HG03439 (cell line): ENCODE measurements around the gene CLTRN.
"Not testable (repeated sequence)": the region's sequence is repeated elsewhere in the genome, so short reads cannot be mapped to it uniquely, and the experiment has no call there.

Experiments
- ATAC-seq: cut with Tn5 transposase; IDR thresholded peaks from one replicate; pipeline ENCODE4 v1.9.1; 2021; ENCODE audit warnings: mild to moderate bottlenecking, moderate library complexity; ENCODE audit not compliant: unreplicated experiment

Gene CLTRN, protein sequence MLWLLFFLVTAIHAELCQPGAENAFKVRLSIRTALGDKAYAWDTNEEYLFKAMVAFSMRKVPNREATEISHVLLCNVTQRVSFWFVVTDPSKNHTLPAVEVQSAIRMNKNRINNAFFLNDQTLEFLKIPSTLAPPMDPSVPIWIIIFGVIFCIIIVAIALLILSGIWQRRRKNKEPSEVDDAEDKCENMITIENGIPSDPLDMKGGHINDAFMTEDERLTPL

GRCh38 chrX:15664487-15665444, at the start of gene CLTRN:
TSS of gene CLTRN (minus strand) at chrX:15664805. CDS start at chrX:15664775, 30 bp downstream.
- ATAC-seq: no peak

GRCh38 chrX:15704273-15704672, 39.7 kb upstream of the CLTRN start:
- not testable (repeated sequence) for ATAC-seq

DNA sequence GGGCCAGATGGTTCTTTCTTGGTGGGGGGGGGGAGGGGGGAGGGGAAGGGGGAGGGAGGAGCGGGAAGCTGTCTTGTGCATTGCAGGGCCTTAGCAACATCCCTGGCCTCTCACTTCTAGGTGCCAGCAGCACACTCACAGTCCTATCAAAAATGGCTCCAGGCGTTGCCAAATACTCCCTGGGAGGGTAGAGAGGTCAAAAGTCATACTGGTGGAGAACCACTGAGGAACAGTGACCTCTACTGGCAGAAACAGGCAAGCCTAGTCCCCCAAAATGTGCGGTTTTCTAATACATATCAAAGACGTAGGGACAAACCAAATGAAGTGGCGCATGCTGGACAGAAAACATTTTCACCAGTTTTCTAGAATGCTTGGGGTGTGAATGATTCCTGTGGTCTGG, 39.2 kb upstream of the CLTRN start:
- not testable (repeated sequence) for ATAC-seq

- no peak for ATAC-seq
Measured at GRCh38 chrX:15702488-15703371, 38.1 kb upstream of the CLTRN start.

DNA sequence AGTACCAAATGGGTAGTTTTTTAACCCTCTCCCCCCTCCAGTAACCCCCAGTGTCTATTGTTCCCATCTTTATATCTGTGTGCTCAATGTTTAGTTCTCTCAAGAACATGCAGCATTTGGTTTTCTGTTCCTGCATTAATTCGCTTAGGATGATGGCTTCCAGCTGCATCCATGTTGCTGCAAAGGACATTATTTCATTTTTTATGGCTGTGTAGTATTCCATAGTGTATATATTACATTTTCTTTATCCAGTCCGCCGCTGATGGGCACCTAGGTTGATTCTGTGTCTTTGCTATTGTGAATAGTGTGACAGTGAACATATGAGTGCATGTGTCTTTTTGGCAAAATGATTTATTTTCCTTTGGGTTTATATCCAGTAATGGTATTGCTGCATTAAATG, 31.9 kb upstream of the CLTRN start:
- no peak for ATAC-seq

- ATAC-seq: no peak
Measured at GRCh38 chrX:15694941-15695451, 30.4 kb upstream of the CLTRN start.

GRCh38 chrX:15686818-15687685, 22.4 kb upstream of the CLTRN start:
- peak; percentile 82 for ATAC-seq

DNA sequence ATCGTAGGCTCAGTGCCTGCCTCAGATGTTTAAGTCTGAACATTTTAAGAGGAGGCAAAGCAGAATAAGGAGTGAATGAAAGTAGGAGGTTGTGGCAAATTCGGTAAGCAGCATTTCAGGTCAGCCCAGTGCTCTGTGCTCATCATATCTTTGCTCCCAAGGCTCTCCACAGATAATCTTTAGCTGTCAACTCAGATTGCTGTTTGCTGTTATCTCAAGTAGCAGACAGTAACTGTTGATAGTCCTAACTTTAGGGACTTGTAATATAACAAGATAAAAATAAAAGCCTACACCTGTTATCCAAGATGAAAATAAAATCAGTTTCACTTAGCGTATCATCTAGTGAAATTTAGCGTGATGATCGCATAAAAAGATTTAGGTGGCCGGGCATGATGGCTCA, 18.6 kb upstream of the CLTRN start:
- ATAC-seq: no peak

DNA sequence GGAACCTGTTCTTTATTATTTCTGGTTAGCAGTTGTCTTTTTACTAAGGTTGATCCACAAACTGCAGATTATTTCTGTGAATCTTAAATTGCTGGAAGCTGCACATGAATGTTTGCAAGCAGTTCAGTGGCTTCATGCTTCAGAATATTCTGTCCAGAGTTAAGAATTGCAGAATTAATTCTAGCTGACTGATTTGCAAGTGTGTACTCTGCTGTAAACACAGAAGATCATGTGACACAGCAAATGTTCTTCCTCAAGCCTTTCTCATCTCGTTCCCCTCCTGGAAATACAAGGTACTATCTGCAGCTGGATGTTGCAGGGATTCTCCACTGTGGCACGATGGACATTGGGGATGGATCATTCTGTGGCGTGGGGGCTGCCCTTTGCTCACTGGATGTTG, 16.8 kb upstream of the CLTRN start:
- ATAC-seq: no peak

DNA sequence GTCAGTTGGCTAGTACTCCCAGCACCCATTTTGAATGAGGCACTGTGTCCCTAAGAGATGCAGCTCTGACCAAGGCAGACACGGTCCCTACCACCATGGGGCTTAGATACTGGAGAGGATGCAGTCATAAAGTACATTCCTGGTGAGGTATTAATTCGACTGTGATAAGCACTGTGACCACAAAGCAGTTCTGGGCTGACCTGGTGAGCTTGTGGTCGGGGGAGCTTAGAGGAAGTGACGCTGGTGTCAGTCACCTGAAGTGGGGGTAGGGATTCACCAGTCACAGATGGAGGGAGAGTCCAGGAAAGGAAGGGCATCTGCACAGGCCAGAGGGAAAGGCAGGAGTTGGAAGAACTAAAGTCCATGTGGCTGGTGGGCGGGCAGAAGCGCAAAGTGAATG, 15.8 kb upstream of the CLTRN start:
- ATAC-seq: no peak

GRCh38 chrX:15679246-15679645, 14.6 kb upstream of the CLTRN start:
- no peak for ATAC-seq

DNA sequence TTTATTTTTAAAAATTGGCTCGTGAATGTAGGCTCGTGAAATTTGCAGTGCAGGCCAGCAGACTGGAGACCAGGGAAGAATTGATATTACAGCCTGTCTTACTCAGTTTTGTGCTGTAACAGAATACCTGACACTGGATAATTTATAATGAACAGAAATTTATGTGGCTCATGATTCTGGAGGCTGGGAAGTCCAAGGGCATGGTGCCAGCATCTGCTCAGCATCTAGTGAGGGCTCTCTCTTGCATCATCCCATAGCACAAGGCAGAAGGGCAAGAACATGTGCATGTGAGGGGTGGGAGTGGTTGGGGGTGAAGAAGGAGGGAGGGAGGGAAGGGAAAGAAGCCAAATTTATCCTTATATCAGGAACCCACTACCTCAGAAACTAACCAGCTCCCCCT, 13.7 kb upstream of the CLTRN start:
- no peak for ATAC-seq

- ATAC-seq: no peak
Measured at GRCh38 chrX:15676886-15677285, 12.3 kb upstream of the CLTRN start.

DNA sequence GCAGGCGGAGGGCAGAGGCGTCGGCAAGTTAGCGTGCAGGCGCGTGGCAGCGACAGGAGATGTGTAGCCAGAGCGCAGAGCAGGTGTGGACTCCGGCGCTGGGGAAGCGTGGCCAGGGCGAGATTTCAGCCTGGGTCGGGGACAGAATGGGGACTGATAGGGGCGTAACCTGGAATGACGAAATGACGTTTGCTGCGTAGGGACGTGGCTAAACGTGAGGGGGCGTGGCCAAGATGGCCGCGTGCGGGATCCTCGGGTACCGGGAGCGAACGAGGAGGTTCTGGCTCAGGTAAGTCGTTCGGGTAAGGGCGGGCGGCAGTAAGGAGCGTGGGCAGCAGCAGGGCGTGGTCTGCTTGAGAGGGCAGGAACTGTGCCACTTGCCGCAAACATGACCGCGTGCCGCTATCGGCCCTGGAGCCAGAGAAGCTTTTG, 10.9 kb upstream of the CLTRN start:
- ATAC-seq: peak; percentile 72

DNA sequence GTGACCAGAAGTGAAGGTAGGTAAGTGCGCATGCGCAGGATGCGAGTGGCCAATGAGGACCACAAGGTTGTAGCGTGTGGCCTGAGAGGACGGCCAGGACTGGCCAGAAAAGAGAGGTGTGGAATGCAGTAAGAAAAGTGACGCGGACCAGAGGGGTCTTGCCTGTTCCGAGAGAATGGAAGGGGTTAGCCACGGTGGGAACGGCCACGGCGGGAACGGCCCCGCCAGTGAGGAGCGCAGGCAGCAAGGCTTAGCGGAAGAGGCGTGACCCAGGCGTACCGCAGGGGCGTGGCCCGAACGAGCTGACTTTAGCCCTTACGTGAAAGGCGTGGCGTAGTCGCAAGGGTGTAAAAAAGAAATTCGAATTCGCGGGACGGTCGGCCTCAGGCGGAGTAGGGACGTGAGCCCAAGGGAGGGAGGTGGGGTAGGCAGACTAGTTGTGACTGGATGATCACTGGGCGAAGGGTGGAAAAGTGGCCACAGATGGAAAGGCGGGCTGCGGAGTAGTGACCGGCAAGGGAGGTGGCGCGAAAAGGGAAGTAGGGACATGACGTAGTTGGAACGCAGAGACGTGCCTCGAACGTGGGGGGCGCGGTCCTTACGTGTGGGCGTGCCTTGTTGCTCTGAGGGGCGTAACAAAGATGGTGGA, 10.4 kb upstream of the CLTRN start:
- peak; percentile 76 for ATAC-seq

DNA sequence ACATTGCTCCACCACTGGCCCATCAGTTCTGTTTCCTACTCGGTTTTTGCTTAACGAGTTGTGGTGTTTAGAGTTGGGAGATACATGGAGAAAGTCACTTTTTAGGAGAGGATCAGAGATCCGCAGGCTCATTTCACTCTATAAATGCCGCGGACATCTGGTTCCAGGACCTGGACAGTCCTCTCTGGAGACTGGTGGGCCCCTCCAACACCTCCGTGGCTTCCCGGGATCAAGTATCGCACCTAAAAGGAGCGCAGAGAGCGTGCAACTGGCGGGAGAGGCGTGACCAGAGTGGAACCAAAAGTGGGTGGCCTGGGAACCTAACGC, 9.9 kb upstream of the CLTRN start:
- no peak for ATAC-seq

- ATAC-seq: no peak
Measured at GRCh38 chrX:15673970-15674369, 9.4 kb upstream of the CLTRN start.

- ATAC-seq: no peak
Measured at GRCh38 chrX:15672881-15673280, 8.3 kb upstream of the CLTRN start.

- ATAC-seq: no peak
Measured at GRCh38 chrX:15663439-15663838, 1.2 kb downstream of the CLTRN start.

DNA sequence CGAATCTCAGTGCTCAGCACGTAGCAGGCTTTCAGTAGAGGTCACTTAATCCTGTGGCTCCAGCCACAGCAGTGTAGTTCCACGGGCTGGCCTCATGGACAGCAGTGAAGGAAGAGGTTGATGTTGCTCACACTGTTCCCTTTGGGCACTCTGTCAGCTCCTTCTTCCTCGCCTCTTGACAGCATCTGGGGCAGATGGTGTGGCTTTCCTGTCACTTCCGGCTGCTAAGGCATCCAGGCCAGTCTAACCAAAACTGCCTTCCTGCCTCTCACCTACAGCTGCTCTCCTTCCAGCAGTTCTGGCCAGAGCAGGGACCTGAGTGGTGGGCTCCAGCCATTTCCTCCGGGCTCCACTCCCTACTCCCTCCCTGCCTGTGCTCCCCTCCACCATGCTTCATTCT, 9.8 kb downstream of the CLTRN start:
- not testable (repeated sequence) for ATAC-seq
